ENCODE results near the gene TCL1A. TPM values are rescaled to one million over a fixed set of nuclear protein-coding genes. Genes with fewer than 3 reads are reported as not detected.

TCL1A gene
- total RNA-seq, 1 experiment from 2014 or later: not detected

- POLR2A ChIA-PET: no interaction called here
- no peak for TF ChIP-seq REST (IDR thresholded peaks at IDR 0.05; ENCODE audit: insufficient read depth in 1 of 2, low read depth in 2 of 2, low read length in 1 of 2)
- no peak for TF ChIP-seq SIN3A (IDR thresholded peaks at IDR 0.05; ENCODE audit: borderline replicate concordance, insufficient read depth, low read depth, low read length)
- no peak for TF ChIP-seq TCF7L2 (IDR thresholded peaks at IDR 0.05; ENCODE audit: low read depth, low read length)
- no peak for TF ChIP-seq POLR2AphosphoS5 (IDR thresholded peaks at IDR 0.05; ENCODE audit: low read depth, low read length)
- TF ChIP-seq CTCF (IDR thresholded peaks at IDR 0.05): no peak
- Histone ChIP-seq H3K36me3 (ENCODE audit: control insufficient read depth, insufficient read depth, low read length) (no peaks in the 10 kb centered on the region), H3K27ac (ENCODE audit: low read length) (no peak overlapping the region), H3K9me3 (ENCODE audit: control insufficient read depth, insufficient read depth, low read depth, low read length) (no peaks in the 10 kb centered on the region), H3K4me1 (ENCODE audit: control insufficient read depth, insufficient read depth, low read length) (no peaks in the 10 kb centered on the region), H3K4me3 (ENCODE audit: low read depth in 2 of 2, low read length in 2 of 2) (no peak overlapping the region), H3K27me3 (ENCODE audit: control insufficient read depth, insufficient read depth, low read length) (no peaks in the 10 kb centered on the region; the same call in 1 of the 2 replicates)
- no peak for DNase-seq (ENCODE audit: low read depth, low spot score)
- intact Hi-C loops (cut with micrococcal nuclease; ENCODE audit: unreplicated experiment) (no loop called here), in situ Hi-C loops (cut with HindIII; ENCODE audit: low pct_unique_long_range_greater_than_20kb, low sequenced_read_pairs) (no loop called here)
- CTCF ChIA-PET: no interaction called here
- no peak for ATAC-seq
- BruUV-seq (replicated peaks): no TSS peak
Observed at GRCh38 chr14:95703805-95704204, 10.1 kb downstream of the TCL1A start.

GRCh38 chr14:95703341-95703740 is 10.6 kb downstream of the TCL1A start:
- CTCF ChIA-PET: no interaction called here
- Histone ChIP-seq H3K4me3 (ENCODE audit: low read depth in 2 of 2, low read length in 2 of 2) (no peak overlapping the region), H3K36me3 (ENCODE audit: control insufficient read depth, insufficient read depth, low read length) (no peaks in the 10 kb centered on the region), H3K27ac (ENCODE audit: low read length) (no peak overlapping the region), H3K4me1 (ENCODE audit: control insufficient read depth, insufficient read depth, low read length) (no peaks in the 10 kb centered on the region), H3K9me3 (ENCODE audit: control insufficient read depth, insufficient read depth, low read depth, low read length) (no peaks in the 10 kb centered on the region), H3K27me3 (ENCODE audit: control insufficient read depth, insufficient read depth, low read length) (no peaks in the 10 kb centered on the region; the same call in 1 of the 2 replicates)
- in situ Hi-C loops (cut with HindIII; ENCODE audit: low pct_unique_long_range_greater_than_20kb, low sequenced_read_pairs) (no loop called here), intact Hi-C loops (cut with micrococcal nuclease; ENCODE audit: unreplicated experiment) (no loop called here)
- ATAC-seq (no peak), DNase-seq (ENCODE audit: low read depth, low spot score) (no peak)
- BruUV-seq (replicated peaks): no TSS peak
- TF ChIP-seq SIN3A (IDR thresholded peaks at IDR 0.05; ENCODE audit: borderline replicate concordance, insufficient read depth, low read depth, low read length): no peak
- no peak for TF ChIP-seq POLR2AphosphoS5 (IDR thresholded peaks at IDR 0.05; ENCODE audit: low read depth, low read length)
- POLR2A ChIA-PET: no interaction called here

GRCh38 chr14:95701846-95702221 is 12.1 kb downstream of the TCL1A start:
- ChIA-PET POLR2A (no interaction called here), CTCF (no interaction called here)
- Histone ChIP-seq H3K27ac (ENCODE audit: low read length) (no peak overlapping the region), H3K27me3 (ENCODE audit: control insufficient read depth, insufficient read depth, low read length) (no peaks in the 10 kb centered on the region; the same call in 1 of the 2 replicates), H3K4me3 (ENCODE audit: low read depth in 2 of 2, low read length in 2 of 2) (no peak overlapping the region), H3K4me1 (ENCODE audit: control insufficient read depth, insufficient read depth, low read length) (no peaks in the 10 kb centered on the region), H3K9me3 (ENCODE audit: control insufficient read depth, insufficient read depth, low read depth, low read length) (no peaks in the 10 kb centered on the region), H3K36me3 (ENCODE audit: control insufficient read depth, insufficient read depth, low read length) (no peaks in the 10 kb centered on the region)
- no peak for ATAC-seq
- BruUV-seq (replicated peaks): no TSS peak
- in situ Hi-C loops (cut with HindIII; ENCODE audit: low pct_unique_long_range_greater_than_20kb, low sequenced_read_pairs) (no loop called here), intact Hi-C loops (cut with micrococcal nuclease; ENCODE audit: unreplicated experiment) (no loop called here)
- TF ChIP-seq TCF7L2 (IDR thresholded peaks at IDR 0.05; ENCODE audit: low read depth, low read length) (no peak), REST (IDR thresholded peaks at IDR 0.05; ENCODE audit: insufficient read depth in 1 of 2, low read depth in 2 of 2, low read length in 1 of 2) (no peak), CTCF (IDR thresholded peaks at IDR 0.05) (no peak), POLR2AphosphoS5 (IDR thresholded peaks at IDR 0.05; ENCODE audit: low read depth, low read length) (no peak), SIN3A (IDR thresholded peaks at IDR 0.05; ENCODE audit: borderline replicate concordance, insufficient read depth, low read depth, low read length) (no peak)
- DNase-seq (ENCODE audit: low read depth, low spot score): no peak

Data from Panc1 (cell line).